IPS-NIHi7 (cell line): ENCODE measurements around the gene MT1G.
A peak's percentile ranks its signal among the peaks of the same experiment; 100 is the strongest.
"Not testable (repeated sequence)": the region's sequence is repeated elsewhere in the genome, so short reads cannot be mapped to it uniquely, and the experiment has no call there.

Experiments used
- DNase-seq: peaks from one replicate; pipeline ENCODE4 v3.0.0; 2012; ENCODE audit warnings: mixed read lengths; ENCODE audit errors: extremely low spot score

MT1G gene

DNA sequence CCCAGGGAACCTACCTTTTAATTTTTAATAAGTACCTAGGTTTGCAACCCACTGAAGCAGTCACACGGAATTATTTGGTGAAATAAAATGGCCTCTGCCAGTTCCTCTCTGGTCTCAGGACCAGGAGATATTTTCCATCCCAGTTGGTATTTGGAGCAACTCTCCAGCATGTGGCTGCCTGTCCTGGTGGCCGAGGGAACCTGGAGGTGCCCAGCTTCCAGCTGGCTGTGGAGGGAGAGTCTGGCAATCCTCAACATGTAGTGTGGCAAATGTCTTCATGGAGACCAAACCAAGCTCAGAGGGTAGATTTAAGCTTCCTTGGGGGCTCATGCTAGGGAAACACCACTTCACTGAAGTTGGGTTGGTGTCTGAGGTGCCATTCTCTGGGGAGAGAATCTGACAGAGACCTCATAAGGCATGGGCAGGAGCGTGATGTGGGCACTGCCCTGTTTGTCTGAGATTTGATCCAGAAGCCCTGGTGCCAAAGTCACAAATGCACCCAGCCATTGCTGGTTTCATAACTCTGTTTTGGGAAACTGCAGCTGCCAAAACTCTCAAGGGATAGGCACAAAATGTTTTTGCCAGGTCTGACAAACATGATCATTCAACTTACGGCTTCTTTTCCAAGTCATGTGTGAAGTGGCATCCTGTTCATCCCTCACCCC is 17.2 kb upstream of the MT1G start:
- no peak for DNase-seq

DNA sequence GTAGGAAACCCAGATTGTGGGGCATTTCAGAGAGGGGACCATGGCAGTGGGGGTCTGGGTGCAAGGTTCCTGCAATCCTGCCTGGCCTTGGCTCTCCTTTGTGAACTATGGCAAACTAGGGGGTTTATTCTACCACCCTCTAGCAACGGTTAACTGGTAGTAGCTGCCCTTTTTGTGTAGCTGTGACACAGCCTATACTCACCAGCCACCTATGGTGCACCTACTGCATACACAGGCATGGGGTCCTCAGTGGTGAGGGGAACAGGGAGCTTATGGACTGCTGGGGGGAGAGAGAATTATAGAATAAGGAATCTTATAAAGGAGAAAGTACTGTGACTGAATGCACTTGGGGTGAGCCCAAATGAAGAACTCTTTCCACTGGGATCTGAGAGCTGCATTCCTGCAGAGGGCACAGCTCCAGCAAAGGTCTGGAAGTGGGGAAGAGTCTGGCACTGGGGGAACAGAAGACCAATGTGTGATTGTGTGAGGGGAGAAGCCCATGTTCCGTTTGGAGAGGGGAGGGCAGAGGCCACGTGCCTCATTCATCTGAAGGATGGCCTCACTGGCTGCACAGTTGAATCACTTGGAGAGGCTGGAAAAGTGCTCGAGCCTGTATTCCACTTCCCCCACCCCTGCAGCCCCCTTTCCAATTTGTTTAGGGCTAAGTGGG is 16.5 kb upstream of the MT1G start:
- DNase-seq, result no peak

DNA sequence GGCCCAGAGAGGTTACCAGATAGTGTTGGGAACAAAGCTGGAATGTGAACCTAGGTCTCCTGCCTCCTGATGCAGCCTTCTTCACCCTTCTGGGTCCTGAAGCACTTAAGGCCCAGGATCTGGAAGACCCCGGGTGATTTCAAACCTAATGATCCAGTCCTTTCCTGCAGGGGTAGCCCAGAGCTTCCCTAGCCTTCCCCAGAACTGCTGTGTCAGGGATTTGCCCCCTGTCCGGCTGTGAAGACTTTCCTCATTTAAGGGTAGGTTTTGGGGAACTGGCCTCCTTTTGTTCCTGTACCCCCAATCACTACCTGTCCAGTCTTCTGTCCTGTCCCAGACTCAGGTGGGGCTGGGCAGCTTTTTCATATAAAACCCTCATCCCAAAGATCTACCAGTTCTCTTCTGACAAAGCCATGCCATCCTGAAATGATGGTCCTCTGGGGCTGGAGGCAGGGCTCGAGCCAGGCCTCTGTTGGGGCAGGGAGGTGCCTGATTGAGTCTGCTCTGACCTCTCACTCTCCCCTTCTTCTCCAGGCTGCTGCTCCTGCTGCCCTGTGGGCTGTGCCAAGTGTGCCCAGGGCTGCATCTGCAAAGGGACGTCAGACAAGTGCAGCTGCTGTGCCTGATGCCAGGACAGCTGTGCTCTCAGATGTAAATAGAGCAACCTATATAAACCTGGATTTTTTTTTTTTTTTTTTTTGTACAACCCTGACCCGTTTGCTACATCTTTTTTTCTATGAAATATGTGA is 15.7 kb upstream of the MT1G start:
- DNase-seq, result no peak

DNA sequence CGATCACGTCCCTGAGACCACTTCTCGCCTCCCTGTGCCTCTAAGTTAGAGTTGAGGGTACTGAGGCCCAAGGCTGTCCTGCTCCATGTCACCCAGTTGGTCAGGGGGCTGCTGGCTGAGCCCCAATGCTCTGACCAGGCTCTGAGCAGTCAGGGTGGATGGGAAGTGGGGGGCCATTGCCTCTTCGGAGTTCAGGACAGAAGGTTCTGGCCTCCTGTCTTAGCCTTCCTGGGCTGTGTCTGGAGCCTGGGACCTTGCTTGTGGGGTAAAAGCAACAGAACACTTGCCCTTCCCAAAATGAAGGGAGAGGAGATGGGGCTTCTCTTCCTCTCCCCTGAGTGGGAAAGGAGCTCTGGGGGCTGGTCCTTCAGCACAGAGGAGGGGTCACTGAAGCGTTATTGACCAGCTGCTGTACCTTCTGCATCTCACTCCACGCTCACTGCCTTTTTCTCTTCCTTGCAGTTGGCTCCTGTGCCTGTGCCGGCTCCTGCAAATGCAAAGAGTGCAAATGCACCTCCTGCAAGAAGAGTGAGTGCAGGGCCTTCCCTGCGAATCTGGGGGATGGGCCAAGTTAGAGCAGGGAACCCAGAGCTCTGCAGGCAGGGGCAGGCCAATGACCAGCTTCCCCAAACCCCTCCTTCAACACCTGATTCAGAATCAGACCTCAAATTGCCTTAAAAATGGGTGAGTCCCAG is 15.0 kb upstream of the MT1G start:
- DNase-seq, result no peak

DNA sequence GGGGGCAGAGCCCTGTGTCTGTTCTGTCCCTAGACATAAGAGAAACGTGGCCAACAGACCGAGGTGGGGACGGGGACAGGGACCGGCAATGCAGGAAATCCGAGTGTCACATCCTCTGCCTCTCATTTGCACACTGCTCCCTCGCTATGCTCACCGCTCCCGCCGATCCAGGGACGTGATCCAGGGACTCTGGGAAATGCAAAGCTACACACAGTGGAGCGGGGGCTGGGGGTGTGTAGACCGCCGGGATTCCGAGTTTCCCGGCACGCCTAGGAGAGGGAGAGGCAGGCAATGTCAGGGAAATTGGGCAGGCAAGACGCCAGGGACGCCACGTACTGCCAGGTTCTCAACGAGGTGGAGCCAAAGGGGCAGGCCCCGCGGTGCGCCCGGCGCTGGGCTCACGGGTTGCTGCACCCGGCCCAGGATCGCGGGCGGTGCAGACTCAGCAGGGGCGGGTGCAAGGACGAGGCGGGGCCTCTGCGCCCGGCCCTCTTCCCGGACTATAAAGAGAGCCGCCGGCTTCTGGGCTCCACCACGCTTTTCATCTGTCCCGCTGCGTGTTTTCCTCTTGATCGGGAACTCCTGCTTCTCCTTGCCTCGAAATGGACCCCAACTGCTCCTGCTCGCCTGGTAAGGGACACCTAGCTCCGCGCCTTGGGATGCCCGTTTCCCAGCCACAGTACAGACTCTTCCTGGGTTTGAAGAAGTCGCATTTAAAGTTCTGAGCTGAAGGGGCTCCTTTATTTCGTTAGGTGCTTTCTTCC is 14.3 kb upstream of the MT1G start, which contains the start of gene MT1X:
Gene MT1X (plus strand): TSS at position 532 of the 764 bp plus-strand sequence. CDS start 71 bp downstream, at position 603.
- peak; percentile 89 for DNase-seq

DNA sequence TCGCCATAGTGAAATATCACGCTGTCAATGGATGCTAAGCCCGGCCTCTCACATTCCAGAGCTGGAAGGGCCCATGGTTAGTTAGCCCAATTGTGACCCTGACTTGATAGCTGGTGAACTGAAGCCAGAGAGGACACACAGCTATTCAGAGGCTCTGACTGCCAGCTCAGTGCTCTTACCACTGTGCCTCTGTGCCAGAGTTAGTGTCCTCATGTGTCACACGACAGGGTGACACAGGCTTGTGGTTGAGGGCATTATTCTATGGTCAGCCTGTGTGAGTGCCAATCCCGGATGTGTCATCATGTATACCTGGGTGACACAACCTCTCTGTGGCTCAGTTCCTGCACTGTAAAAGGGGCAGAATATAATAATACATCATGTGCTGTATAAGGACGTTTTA is 12.0 kb upstream of the MT1G start:
- no peak for DNase-seq

DNA sequence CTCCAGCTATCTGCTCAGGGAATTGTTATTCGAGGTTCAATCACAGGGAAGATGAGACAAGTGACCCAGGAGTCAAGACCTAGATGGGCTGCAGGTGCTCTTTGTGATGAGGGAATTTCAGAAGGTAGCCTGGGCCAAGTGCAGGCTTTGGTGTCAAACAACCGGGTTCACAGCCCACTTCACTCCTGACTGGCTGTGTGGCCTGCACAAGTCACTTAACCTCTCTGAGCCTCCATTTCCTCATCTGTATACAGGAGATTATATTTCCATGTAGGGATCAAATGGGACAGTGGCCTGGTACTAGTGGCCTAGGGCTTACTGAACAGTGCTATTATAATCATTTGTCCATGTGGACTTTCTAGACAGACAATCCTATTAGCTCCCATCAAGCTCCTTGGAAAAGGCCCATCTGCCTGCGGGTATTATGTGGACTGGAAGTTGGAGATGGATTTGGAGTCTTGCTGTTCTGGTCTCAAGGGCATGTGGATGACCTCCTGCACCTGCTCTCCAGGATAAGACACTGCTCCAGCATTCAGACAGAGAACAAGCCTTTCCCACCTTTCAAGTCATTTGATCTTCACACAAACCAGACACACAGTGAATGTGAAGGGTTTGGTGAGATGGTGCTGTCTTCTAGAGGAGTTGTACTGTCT is 11.3 kb upstream of the MT1G start:
- no peak for DNase-seq

DNA sequence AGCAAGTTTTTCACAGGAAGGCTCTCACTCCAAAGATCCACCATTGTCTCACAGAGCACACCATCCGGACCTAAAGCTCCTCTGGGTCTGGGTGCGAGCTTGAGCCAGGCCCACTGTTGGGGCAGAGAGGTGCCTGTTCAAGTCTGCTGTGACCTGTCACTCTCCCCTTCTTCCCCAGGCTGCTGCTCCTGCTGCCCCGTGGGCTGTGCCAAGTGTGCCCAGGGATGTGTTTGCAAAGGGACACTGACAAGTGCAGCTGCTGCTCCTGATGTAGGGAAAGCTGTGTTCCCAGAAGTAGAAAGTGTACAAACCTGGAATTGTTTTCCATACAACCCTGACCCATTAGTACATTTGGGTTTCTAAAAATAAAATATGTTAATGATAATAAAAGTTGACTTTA is 9.6 kb upstream of the MT1G start:
- DNase-seq, result no peak

DNA sequence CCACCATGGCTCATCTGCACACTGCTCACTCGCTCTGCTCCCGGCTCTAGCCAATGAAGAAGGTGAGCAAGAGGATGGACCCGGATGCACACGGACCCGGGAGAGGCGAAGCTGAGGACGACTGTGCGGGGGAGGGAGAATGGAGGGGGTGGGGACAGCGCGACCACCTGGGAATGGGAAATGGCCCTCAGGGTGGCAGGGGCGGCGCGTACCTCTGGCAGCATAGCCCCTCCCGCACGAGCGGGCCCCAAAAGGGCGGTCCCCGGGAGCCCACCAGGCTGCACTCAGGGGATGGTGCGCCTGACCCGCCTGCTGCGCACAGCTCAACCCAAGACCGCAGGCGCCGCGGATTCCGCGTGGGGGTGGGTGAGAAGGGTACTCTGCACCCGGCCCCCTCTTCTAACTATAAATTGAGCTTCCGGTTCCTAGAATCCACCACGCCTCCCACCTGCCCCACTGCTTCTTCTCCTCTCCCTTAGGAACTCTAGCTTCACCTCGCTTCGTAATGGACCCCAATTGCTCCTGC is 7.9 kb upstream of the MT1G start:
- DNase-seq, result no peak

DNA sequence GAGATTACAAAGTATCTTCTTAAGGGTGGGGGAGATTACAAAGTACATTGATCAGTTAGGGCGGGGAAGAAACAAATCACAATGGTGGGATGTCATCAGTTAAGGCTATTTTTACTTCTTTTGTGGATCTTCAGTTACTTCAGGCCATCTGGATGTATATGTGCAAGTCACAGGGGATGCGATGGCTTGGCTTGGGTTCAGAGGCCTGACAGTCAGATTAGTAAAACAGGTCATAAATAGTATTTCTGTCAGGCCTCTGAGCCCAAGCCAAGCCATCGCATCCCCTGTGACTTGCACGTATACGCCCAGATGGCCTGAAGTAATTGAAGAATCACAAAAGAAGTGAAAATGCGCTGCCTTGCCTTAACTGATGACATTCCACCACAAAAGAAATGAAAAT is 6.7 kb upstream of the MT1G start:
- DNase-seq, result not testable (repeated sequence)

DNA sequence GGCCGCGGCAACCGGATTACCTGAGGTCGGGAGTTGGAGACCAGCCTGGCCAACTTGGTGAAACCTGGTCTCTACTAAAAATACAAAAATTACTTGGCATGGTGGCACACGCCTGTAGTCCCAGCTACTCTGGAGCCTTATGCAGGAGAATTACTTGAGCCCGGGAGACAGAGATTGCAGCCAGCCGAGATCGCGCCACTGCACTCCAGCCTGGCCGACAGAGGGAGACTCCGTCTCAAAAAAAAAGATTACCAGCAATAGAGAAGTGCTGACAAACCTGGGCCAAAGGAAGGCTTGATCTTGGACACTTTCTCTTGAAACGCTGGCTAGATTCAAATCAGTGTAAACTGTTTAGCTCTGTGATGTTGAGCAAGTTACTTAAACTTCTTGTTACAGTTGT is 6.1 kb upstream of the MT1G start:
- DNase-seq, result no peak

DNA sequence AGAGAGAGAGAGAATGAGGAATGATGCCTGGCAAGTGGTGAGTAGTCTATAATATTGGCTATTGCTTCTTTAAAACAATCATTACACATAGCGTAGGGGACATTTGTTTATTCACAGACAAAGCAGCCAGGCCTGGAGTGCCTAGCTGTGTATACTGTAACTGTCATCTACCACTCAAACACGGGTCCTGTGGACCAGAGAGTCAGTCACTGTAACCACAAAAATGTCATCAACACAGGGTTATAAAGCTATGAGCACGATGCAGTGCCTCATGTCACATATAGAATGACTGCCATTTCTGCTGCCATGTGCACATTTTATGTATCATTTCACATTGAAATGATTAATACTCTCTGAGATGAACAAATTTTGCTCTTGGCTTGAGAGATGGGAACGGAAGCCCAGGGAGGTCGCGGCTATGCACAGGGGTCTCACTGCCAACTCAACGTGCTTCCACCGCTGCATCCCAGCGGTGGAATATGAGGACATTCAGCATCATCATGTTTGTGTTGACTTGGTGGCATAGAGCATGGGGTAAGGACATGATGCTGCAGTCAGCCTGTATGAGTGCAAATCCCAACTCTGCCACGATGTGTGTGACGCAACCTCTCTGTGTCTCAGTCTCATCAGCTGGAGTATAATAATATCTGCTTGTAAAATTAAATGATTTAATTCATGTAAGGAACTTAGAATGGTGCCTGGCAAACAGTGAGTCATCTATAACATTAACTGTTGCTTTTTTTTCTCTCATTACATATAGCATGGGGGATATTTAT is 5.1 kb upstream of the MT1G start:
- DNase-seq, result no peak

DNA sequence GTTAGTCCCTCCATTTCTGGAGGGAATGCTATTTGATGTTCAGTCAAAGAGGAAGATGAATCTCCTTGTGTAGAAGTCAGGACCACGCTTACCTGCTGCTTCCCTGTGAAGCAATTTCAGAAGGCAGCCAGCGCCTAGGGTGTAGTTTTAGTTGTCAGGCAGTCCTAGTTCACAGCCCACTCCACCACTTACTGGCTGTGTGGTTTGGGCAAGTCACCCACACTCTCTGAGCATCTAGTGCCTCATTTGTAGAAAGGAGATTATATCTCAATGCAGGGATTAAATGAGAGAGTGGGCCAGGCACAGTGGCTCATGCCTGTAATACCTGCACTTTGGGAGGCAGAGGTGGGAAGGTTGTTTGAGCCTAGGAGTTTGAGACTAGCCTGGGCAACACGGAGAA is 4.3 kb upstream of the MT1G start:
- not testable (repeated sequence) for DNase-seq

DNA sequence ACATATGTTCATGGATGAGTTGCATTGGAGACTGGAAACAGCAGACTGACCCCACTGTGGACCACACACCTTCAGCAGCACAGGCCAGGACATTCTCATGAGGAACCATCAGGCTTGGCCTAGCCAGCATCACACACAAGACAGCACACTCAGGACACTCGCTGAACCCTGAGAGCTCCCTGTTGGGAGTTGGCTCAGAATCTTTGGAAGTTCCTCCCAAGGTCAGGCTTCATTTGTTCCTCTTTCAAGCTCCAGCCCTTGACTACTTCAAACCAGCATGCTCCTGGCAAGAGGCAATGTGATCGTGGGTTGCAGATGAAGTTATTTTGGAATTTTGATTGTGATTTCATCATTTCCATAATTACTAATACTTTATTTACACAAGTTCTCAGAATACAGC is 3.8 kb upstream of the MT1G start:
- not testable (repeated sequence) for DNase-seq

DNA sequence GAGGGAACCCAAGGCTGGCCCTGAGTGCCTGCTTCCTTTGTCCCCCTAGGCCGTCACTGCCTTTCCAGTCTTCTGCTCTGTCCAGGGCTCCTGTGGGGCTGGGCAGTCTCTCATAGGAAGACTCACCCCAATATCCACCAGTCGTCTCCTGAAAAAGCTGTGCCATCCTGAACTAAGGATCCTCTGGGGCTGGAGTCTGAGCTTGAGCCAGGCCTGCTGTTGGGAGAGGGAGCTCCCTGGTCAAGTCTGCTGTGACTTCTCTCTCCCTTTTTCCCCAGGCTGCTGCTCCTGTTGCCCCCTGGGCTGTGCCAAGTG is 2.7 kb upstream of the MT1G start:
- DNase-seq, result no peak

DNA sequence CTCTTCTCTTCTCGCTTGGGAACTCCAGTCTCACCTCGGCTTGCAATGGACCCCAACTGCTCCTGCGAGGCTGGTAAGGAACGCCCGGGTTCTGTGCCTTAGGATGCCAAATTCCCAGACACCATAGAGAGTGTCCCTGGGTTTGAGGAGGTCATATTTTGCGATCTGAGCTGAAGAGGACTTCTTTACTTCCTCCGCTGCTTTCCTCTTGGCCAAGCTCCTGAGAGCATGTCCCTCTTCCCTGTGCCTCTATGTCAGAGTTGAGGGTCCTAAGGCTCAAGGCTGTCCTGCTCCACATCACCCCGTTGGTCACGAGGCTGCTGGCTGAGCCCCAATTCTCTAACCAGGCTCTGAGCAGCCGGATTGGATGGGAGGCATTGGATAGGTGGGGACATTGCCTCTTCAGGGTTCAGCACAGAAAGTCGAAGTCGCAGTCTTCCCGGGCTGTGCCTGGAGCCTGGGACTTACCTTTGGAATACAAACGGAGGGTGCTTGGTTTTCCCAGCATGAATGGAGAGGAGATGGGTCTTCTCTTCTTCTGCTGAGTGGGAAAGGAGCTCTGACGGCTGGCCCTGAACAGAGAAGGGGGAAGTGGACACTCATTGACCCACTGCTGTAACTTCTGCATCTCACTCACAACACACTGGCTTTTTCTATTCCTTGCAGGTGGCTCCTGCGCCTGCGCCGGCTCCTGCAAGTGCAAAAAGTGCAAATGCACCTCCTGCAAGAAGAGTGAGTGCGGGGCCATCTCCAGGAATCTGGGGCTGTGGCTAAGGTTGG is 2.2 kb upstream of the MT1G start:
- DNase-seq, result no peak

DNA sequence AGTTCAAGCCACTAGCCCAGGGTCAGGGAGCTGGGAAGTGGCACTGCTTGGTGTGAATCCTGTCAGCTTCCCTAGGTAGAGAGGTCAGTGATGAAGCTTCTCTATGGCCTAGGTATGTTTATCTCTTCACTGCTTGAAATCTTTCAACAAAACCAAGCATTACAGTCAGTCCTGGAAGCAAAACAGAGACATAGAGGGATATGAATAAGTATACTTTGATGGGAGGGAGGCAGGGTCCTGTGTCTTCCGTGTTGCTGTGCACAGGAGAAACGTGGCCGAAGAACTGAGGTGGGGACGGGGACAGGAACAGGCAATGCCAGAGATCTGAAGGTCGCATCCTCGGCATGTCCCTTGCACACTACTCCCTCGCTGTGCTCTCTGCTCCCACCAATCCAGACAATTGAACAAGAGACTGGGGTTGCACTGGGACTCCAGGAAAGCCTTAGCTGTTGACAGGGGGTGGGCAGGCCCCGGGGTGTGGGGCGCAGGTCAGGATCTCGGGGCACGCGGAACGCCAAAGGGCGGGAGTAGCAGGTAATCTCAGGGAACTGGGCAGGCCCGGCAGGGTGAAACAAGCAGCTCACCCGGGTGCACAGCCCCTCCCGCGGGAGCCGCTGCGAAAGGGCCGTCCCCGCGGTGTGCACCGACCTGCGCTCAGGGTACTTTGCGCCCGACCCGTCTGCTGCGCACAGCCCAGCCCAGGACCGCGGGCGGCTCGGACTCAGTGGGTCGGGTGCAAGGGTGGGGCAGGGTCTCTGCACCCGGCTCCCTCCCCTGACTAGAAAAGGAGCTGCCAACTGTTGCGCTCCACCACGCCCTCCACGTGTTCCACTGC is 1.4 kb upstream of the MT1G start, which contains the start of gene MT1H:
Gene MT1H (plus strand): TSS at position 810 of the 835 bp plus-strand sequence. CDS start 71 bp downstream, outside the sequence.
- DNase-seq, result no peak
